ENCODE results near the gene ARF6.

ARF6 gene

GRCh38 chr14:49930720-49931119 is 37.8 kb downstream of the ARF6 start:
- CTCF ChIA-PET: no interaction called here

DNA sequence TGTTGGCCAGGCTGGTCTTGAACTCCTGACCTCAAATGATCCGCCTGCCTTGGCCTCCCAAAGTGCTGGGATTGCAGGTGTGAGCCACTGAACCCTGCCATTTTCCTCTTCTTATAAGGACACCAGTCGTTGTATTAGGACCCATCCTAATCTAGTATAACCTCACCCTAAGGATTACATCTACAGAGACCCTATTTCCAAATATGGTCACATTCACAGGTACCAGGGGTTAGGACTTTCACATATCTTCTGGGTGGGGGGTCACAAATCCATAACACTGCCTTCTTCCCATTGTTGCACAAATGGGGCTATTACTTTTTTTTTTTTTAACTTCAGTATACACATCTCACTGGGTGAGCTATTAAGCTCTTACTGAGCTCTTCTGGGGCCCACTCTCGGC is 38.6 kb downstream of the ARF6 start:
- Histone ChIP-seq H3K36me3 (ENCODE audit: control insufficient read depth in 2 of 2, insufficient read depth in 1 of 2, low read length in 2 of 2) (no peaks in the 10 kb centered on the region), H3K9me3 (ENCODE audit: control insufficient read depth, insufficient read depth, low read depth, low read length) (no peaks in the 10 kb centered on the region), H3K4me1 (ENCODE audit: control insufficient read depth, insufficient read depth, low read length) (0 out of 2 replicates have a peak, but pooled peaks cover 5% of the 10 kb centered on the region), H3K4me3 (ENCODE audit: low read depth, low read length) (no peak overlapping the region), H3K27ac (ENCODE audit: extremely low read depth, low read depth, low read length) (no peak overlapping the region)
- CTCF ChIA-PET: no interaction called here
- POLR2A ChIA-PET: interaction anchor here (0.7 kb wide), 1 partner anchor 45 kb away, joined by 4 read pairs; no protein-coding TSS in a partner anchor
- TF ChIP-seq ZNF146 (tag by site-specific recombination; IDR thresholded peaks at IDR 0.05): no peak
- TF ChIP-seq ZNF830 (tag by site-specific recombination; IDR thresholded peaks at IDR 0.05; ENCODE audit: low read depth): no peak
- no peak for TF ChIP-seq AEBP2 (tag by site-specific recombination; IDR thresholded peaks at IDR 0.05; ENCODE audit: borderline replicate concordance)
- no peak for TF ChIP-seq ZNF37A (tag by site-specific recombination; IDR thresholded peaks at IDR 0.05)
- TF ChIP-seq, protein P1, sequence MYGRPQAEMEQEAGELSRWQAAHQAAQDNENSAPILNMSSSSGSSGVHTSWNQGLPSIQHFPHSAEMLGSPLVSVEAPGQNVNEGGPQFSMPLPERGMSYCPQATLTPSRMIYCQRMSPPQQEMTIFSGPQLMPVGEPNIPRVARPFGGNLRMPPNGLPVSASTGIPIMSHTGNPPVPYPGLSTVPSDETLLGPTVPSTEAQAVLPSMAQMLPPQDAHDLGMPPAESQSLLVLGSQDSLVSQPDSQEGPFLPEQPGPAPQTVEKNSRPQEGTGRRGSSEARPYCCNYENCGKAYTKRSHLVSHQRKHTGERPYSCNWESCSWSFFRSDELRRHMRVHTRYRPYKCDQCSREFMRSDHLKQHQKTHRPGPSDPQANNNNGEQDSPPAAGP (tag by site-specific recombination; IDR thresholded peaks at IDR 0.05): no peak
- TF ChIP-seq ZIC2 (tag by site-specific recombination; IDR thresholded peaks at IDR 0.05): 0 out of 2 replicates have a peak, but pooled peaks have one; percentile 26
- TF ChIP-seq ZNF560 (tag by site-specific recombination; IDR thresholded peaks at IDR 0.05; ENCODE audit: borderline replicate concordance): no peak
- no peak for TF ChIP-seq ZNF785 (tag by site-specific recombination; IDR thresholded peaks at IDR 0.05)

More at GRCh38 chr14:49930720-49931119, 37.8 kb downstream of the ARF6 start:
- Histone ChIP-seq H3K36me3 (ENCODE audit: control insufficient read depth in 2 of 2, insufficient read depth in 1 of 2, low read length in 2 of 2) (no peaks in the 10 kb centered on the region), H3K27ac (ENCODE audit: extremely low read depth, low read depth, low read length) (no peak overlapping the region), H3K4me3 (ENCODE audit: low read depth, low read length) (no peak overlapping the region), H3K4me1 (ENCODE audit: control insufficient read depth, insufficient read depth, low read length) (0 out of 2 replicates have a peak, but pooled peaks cover 5% of the 10 kb centered on the region), H3K9me3 (ENCODE audit: control insufficient read depth, insufficient read depth, low read depth, low read length) (no peaks in the 10 kb centered on the region)
- POLR2A ChIA-PET: no interaction called here
- TF ChIP-seq ZBTB21 (tag by site-specific recombination; IDR thresholded peaks at IDR 0.05): no peak
- TF ChIP-seq ZNF169 (tag by site-specific recombination; IDR thresholded peaks at IDR 0.05): no peak
- TF ChIP-seq KLF7 (tag by site-specific recombination; IDR thresholded peaks at IDR 0.05; ENCODE audit: borderline replicate concordance): no peak
- TF ChIP-seq, protein P2, sequence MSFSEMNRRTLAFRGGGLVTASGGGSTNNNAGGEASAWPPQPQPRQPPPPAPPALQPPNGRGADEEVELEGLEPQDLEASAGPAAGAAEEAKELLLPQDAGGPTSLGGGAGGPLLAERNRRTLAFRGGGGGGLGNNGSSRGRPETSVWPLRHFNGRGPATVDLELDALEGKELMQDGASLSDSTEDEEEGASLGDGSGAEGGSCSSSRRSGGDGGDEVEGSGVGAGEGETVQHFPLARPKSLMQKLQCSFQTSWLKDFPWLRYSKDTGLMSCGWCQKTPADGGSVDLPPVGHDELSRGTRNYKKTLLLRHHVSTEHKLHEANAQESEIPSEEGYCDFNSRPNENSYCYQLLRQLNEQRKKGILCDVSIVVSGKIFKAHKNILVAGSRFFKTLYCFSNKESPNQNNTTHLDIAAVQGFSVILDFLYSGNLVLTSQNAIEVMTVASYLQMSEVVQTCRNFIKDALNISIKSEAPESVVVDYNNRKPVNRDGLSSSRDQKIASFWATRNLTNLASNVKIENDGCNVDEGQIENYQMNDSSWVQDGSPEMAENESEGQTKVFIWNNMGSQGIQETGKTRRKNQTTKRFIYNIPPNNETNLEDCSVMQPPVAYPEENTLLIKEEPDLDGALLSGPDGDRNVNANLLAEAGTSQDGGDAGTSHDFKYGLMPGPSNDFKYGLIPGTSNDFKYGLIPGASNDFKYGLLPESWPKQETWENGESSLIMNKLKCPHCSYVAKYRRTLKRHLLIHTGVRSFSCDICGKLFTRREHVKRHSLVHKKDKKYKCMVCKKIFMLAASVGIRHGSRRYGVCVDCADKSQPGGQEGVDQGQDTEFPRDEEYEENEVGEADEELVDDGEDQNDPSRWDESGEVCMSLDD (tag by site-specific recombination; IDR thresholded peaks at IDR 0.05): no peak
- TF ChIP-seq ZNF274 (IDR thresholded peaks at IDR 0.05; ENCODE audit: low read length): no peak
- TF ChIP-seq ZNF274 (tag by site-specific recombination; IDR thresholded peaks at IDR 0.05; ENCODE audit: borderline replicate concordance): no peak

- Histone ChIP-seq H3K4me1 (ENCODE audit: control insufficient read depth, insufficient read depth, low read length) (0 out of 2 replicates have a peak, but pooled peaks cover 2% of the 10 kb centered on the region), H3K4me3 (ENCODE audit: low read depth, low read length) (no peak overlapping the region), H3K36me3 (ENCODE audit: control insufficient read depth in 2 of 2, insufficient read depth in 1 of 2, low read length in 2 of 2) (no peaks in the 10 kb centered on the region), H3K9me3 (ENCODE audit: control insufficient read depth, insufficient read depth, low read depth, low read length) (no peaks in the 10 kb centered on the region), H3K27ac (ENCODE audit: extremely low read depth, low read depth, low read length) (no peak overlapping the region)
- TF ChIP-seq ZNF146 (tag by site-specific recombination; IDR thresholded peaks at IDR 0.05) (peak; percentile 82), ZNF621 (tag by site-specific recombination; IDR thresholded peaks at IDR 0.05) (no peak)
- TF ChIP-seq, protein P3, sequence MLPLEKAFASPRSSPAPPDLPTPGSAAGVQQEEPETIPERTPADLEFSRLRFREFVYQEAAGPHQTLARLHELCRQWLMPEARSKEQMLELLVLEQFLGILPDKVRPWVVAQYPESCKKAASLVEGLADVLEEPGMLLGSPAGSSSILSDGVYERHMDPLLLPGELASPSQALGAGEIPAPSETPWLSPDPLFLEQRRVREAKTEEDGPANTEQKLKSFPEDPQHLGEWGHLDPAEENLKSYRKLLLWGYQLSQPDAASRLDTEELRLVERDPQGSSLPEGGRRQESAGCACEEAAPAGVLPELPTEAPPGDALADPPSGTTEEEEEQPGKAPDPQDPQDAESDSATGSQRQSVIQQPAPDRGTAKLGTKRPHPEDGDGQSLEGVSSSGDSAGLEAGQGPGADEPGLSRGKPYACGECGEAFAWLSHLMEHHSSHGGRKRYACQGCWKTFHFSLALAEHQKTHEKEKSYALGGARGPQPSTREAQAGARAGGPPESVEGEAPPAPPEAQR (tag by site-specific recombination; IDR thresholded peaks at IDR 0.05): no peak
- ChIA-PET CTCF (interaction anchor here (0.6 kb wide), 1 partner anchor 64 kb away, joined by 4 read pairs; no protein-coding TSS in a partner anchor), POLR2A (interaction anchor here (0.6 kb wide), 1 partner anchor 41 kb away, joined by 3 read pairs; the partner anchor contains the start of gene ARF6)
These were observed 40.2 kb downstream of the ARF6 start for GRCh38 chr14:49933128-49933527.
